ENCODE results near the gene ALCAM.

- TF ChIP-seq, protein P1, sequence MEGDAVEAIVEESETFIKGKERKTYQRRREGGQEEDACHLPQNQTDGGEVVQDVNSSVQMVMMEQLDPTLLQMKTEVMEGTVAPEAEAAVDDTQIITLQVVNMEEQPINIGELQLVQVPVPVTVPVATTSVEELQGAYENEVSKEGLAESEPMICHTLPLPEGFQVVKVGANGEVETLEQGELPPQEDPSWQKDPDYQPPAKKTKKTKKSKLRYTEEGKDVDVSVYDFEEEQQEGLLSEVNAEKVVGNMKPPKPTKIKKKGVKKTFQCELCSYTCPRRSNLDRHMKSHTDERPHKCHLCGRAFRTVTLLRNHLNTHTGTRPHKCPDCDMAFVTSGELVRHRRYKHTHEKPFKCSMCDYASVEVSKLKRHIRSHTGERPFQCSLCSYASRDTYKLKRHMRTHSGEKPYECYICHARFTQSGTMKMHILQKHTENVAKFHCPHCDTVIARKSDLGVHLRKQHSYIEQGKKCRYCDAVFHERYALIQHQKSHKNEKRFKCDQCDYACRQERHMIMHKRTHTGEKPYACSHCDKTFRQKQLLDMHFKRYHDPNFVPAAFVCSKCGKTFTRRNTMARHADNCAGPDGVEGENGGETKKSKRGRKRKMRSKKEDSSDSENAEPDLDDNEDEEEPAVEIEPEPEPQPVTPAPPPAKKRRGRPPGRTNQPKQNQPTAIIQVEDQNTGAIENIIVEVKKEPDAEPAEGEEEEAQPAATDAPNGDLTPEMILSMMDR (tag by site-specific recombination; IDR thresholded peaks at IDR 0.05) = no peak
- TF ChIP-seq ZFP3 (tag by site-specific recombination; IDR thresholded peaks at IDR 0.05; ENCODE audit: low read depth) (no peak), ZNF416 (tag by site-specific recombination; IDR thresholded peaks at IDR 0.05) (no peak), ZSCAN30 (tag by site-specific recombination; IDR thresholded peaks at IDR 0.05) (no peak), KLF9 (tag by site-specific recombination; IDR thresholded peaks at IDR 0.05; ENCODE audit: low read depth) (no peak), ZNF274 (IDR thresholded peaks at IDR 0.05; ENCODE audit: low read length) (no peak), ZNF274 (tag by site-specific recombination; IDR thresholded peaks at IDR 0.05; ENCODE audit: borderline replicate concordance) (no peak), REST (tag by site-specific recombination; IDR thresholded peaks at IDR 0.05) (no peak), ZBTB17 (tag by site-specific recombination; IDR thresholded peaks at IDR 0.05) (no peak), PRDM4 (tag by site-specific recombination; IDR thresholded peaks at IDR 0.05) (no peak), ZNF114 (tag by site-specific recombination; IDR thresholded peaks at IDR 0.05) (no peak), ZNF221 (tag by site-specific recombination; IDR thresholded peaks at IDR 0.05; ENCODE audit: borderline replicate concordance) (no peak), ZNF280D (tag by site-specific recombination; IDR thresholded peaks at IDR 0.05) (no peak), ZNF324 (tag by site-specific recombination; IDR thresholded peaks at IDR 0.05) (no peak)
- TF ChIP-seq, protein P2, sequence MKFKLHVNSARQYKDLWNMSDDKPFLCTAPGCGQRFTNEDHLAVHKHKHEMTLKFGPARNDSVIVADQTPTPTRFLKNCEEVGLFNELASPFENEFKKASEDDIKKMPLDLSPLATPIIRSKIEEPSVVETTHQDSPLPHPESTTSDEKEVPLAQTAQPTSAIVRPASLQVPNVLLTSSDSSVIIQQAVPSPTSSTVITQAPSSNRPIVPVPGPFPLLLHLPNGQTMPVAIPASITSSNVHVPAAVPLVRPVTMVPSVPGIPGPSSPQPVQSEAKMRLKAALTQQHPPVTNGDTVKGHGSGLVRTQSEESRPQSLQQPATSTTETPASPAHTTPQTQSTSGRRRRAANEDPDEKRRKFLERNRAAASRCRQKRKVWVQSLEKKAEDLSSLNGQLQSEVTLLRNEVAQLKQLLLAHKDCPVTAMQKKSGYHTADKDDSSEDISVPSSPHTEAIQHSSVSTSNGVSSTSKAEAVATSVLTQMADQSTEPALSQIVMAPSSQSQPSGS (tag by site-specific recombination; IDR thresholded peaks at IDR 0.05; ENCODE audit: low read depth) = no peak
Measured at GRCh38 chr3:105339946-105340345, 26.8 kb upstream of the ALCAM start.

All from HEK293 (cell line).